Measurements from ENCODE around the gene TSPAN9. TPM values are rescaled to one million over a fixed set of nuclear protein-coding genes. Genes with fewer than 3 reads are reported as not detected.

The TSPAN9 gene
- total and polyA plus RNA-seq, 3 donors from 2014 or later = 14.2 to 23.5 (median 19.8) TPM

GRCh38 chr12:3132636-3133404, 55.6 kb downstream of the TSPAN9 start:
- Histone ChIP-seq H3K27me3 (no peaks in the 10 kb centered on the region), H3K27ac (no peak overlapping the region), H3K9me3 (no peaks in the 10 kb centered on the region), H3K4me3 (no peak overlapping the region), H3K36me3 (ENCODE audit: low read depth, missing control alignments) (no peaks in the 10 kb centered on the region), H3K4me1 (peaks cover 23% of the 10 kb centered on the region)
- DNase-seq = no peak
- TF ChIP-seq CTCF (IDR thresholded peaks at IDR 0.05) (no peak), POLR2A (IDR thresholded peaks at IDR 0.05) (no peak)
- 63 to 65% methylated on average over 18 to 21 of the region's 21 CpGs for WGBS, 2 donors
- intact Hi-C loops (cut with DNase I; ENCODE audit: low total_unique reads) = loop anchor here (10.0 kb wide), 1 partner anchor 58 kb away; the partner anchor contains the start of gene TSPAN9

DNA sequence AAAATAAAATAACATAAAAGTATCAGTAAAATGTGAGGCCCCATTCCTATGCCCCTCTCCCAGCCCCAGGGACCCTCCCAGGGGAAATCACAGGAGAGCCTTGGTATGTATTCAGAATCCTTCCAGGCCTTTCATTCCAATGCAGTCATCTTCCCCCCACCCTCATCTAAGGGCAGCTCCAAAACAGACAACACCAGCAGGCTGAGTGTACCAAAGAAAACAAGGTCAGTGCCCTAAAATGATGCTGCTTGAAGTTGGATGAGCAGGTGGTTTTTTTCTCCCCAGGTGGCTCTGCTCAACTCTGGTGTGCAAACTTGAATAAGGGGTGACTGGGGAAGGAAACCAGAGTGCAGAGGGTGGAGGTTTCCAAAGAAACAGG, 56.2 kb downstream of the TSPAN9 start:
- TF ChIP-seq POLR2A (IDR thresholded peaks at IDR 0.05) (no peak), CTCF (IDR thresholded peaks at IDR 0.05) (no peak)
- no peak overlapping the region for H3K27ac ChIP-seq
- intact Hi-C loops (cut with DNase I; ENCODE audit: low total_unique reads) = loop anchor here (10.0 kb wide), 1 partner anchor 59 kb away; the partner anchor contains the start of gene TSPAN9

DNA sequence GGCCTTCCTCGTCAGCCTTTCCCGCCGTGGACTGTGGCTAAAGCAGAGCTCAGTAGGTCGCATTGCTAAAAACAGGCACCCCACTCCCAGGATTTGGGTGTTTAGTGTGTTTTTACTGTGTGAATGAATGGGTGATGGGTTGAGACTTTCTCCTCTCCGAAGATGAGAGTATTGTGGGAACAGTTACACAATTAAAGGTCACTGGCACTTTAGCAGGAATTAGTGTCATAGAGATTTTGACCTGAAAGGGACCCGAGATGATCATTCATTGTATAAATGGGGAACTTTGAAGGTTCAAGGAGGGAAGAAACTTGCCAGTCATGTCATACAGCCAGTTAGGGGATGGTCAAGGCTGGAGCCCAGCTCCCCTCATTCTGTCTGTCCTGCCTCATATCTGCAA, 56.9 kb downstream of the TSPAN9 start:
- Histone ChIP-seq H3K4me1 (peaks cover 23% of the 10 kb centered on the region), H3K27ac (no peak overlapping the region), H3K4me3 (no peak overlapping the region), H3K9me3 (no peaks in the 10 kb centered on the region), H3K27me3 (no peaks in the 10 kb centered on the region), H3K36me3 (ENCODE audit: low read depth, missing control alignments) (no peaks in the 10 kb centered on the region)
- WGBS, 2 donors = 76 to 83% methylated on average over 6 of the region's 6 CpGs
- DNase-seq = no peak
- no peak for TF ChIP-seq CTCF (IDR thresholded peaks at IDR 0.05)
- TF ChIP-seq POLR2A (IDR thresholded peaks at IDR 0.05) = no peak
- intact Hi-C loops (cut with DNase I; ENCODE audit: low total_unique reads) = loop anchor here (10.0 kb wide), 1 partner anchor 59 kb away; the partner anchor contains the start of gene TSPAN9

More for the DNA sequence above, 56.2 kb downstream of the TSPAN9 start:
- Histone ChIP-seq H3K36me3 (ENCODE audit: low read depth, missing control alignments) (no peaks in the 10 kb centered on the region), H3K9me3 (no peaks in the 10 kb centered on the region), H3K4me3 (no peak overlapping the region), H3K27me3 (no peaks in the 10 kb centered on the region), H3K4me1 (peaks cover 23% of the 10 kb centered on the region)
- DNase-seq = no peak

DNA sequence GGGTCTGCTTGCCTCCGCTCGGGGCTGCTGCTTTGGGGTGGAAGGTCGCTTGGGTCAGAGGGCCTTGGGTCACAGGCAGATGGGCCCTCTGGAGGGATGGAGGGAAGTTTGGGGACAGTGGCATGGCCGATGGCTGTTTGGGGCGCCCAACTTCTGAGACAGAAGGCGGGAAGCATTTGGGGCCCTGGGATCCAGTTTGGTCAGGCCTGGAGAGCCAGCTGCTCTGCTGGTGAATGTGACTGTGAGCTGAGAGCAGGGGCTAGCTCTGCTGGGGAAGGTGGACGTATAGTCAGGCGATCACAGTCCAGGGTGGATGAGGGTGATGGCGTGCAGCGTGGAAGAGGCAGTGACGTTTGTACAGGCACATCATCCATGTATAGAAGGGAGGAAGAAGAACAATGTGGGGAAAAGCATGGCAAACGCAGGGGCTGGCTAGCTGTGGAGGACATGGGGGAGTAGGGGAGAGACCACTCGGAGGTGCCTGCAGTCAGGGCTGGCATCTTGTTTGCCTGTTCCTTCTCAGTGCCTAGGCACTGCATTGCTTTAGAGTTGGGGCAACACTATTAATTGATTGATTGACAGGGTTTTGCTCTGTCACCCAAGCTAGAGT, 57.5 kb downstream of the TSPAN9 start:
- no peak overlapping the region for H3K4me3 ChIP-seq
- H3K27me3 ChIP-seq = no peaks in the 10 kb centered on the region
- H3K36me3 ChIP-seq (ENCODE audit: low read depth, missing control alignments) = no peaks in the 10 kb centered on the region
- no peak for DNase-seq
- intact Hi-C loops (cut with DNase I; ENCODE audit: low total_unique reads) = loop anchor here (5.0 to 10.0 kb wide), 2 partner anchors 60 to 143 kb away; partner anchors contain the start of gene TSPAN9
- H3K4me1 ChIP-seq = peaks cover 23% of the 10 kb centered on the region
- 89 to 92% methylated on average over 13 of the region's 13 CpGs for WGBS, 2 donors
- TF ChIP-seq POLR2A (IDR thresholded peaks at IDR 0.05) (no peak), CTCF (IDR thresholded peaks at IDR 0.05) (no peak)
- H3K9me3 ChIP-seq = no peaks in the 10 kb centered on the region
- no peak overlapping the region for H3K27ac ChIP-seq

Measured in testis (tissue), 3 donors.